Tibial artery (tissue), 4 donors: ENCODE measurements around the gene ZFHX2.

Experiments
- DNase-seq, 2 donors: peaks; one replicate each; pipeline ENCODE4 v3.0.0-alpha.2; 2019
- H3K27ac ChIP-seq, 2 donors: fragments of 200-600 bp; sonication (generic) in 1 of 2; 1 replicate in 1 of 2; 2 replicates in 1 of 2; pipeline ENCODE4 v1.5.1; 2018 to 2019; ENCODE audit warnings: mild to moderate bottlenecking in 1 of 2
- H3K27me3 ChIP-seq, 2 donors: fragments of 200-600 bp; sonication (generic) in 1 of 2; one replicate each; pipeline versions ENCODE4 v1.5.1 to v1.6.0; 2016 to 2019
- H3K36me3 ChIP-seq, 3 donors: fragments of 200-600 bp; sonication (generic) in 2 of 3; one replicate each; pipeline ENCODE4 v1.5.1; 2016 to 2019; ENCODE audit warnings: mild to moderate bottlenecking in 2 of 3
- H3K4me1 ChIP-seq, 4 donors: fragments of 200-600 bp; sonication (generic) in 2 of 4; 1 replicate in 3 of 4; 2 replicates in 1 of 4; pipeline ENCODE4 v1.5.1; 2016 to 2019
- H3K4me3 ChIP-seq, 2 donors: fragments of 200-600 bp; sonication (generic) in 1 of 2; 1 replicate in 1 of 2; 2 replicates in 1 of 2; pipeline ENCODE4 v1.5.1; 2018 to 2019; ENCODE audit warnings: mild to moderate bottlenecking in 2 of 2
- H3K9me3 ChIP-seq, 3 donors: fragments of 200-600 bp; sonication (generic) in 1 of 3; one replicate each; pipeline ENCODE4 v1.5.1; 2016 to 2019
- CTCF ChIP-seq, 2 experiments: fragments of 200-600 bp in 1 of 2; fragments of 450-650 bp in 1 of 2; IDR thresholded peaks; one replicate each; pipeline ENCODE4 v1.5.1; 2017 to 2019; ENCODE audit warnings: antibody characterized with exemption in 2 of 2, mild to moderate bottlenecking in 1 of 2, moderate library complexity in 1 of 2
- intact Hi-C: fragments of 100-400 bp; cut with DNase I; formaldehyde crosslinking; loops from one replicate; pipeline ENCODE4 v1.15.0; 2023; ENCODE audit warnings: low total_unique reads

ZFHX2 gene

GRCh38 chr14:23566112-23566777, 14.7 kb upstream of the ZFHX2 start:
- Histone ChIP-seq H3K27ac (no peak overlapping the region), H3K36me3 (peaks cover 0 to 42% (median 0%) of the 10 kb centered on the region in 3 donors), H3K4me3 (no peak overlapping the region), H3K27me3 (peaks cover 0 to 16% of the 10 kb centered on the region in 2 donors), H3K9me3 (no peaks in the 10 kb centered on the region), H3K4me1 (peaks cover 0 to 19% (median 7%) of the 10 kb centered on the region in 4 donors)
- no peak for DNase-seq
- intact Hi-C loops: no loop called here
- TF ChIP-seq CTCF (IDR thresholded peaks at IDR 0.05): no peak

GRCh38 chr14:23565626-23566025, 14.1 kb upstream of the ZFHX2 start:
- Histone ChIP-seq H3K27ac (no peak overlapping the region), H3K27me3 (peaks cover 0 to 10% of the 10 kb centered on the region in 2 donors), H3K36me3 (peaks cover 0 to 45% (median 0%) of the 10 kb centered on the region in 3 donors), H3K4me1 (peaks cover 0 to 19% (median 7%) of the 10 kb centered on the region in 4 donors), H3K9me3 (no peaks in the 10 kb centered on the region), H3K4me3 (no peak overlapping the region)
- no peak for DNase-seq
- no peak for TF ChIP-seq CTCF (IDR thresholded peaks at IDR 0.05)
- intact Hi-C loops: no loop called here

GRCh38 chr14:23564876-23565275, 13.3 kb upstream of the ZFHX2 start:
- H3K27me3 ChIP-seq: peaks cover 0 to 9% of the 10 kb centered on the region in 2 donors
- H3K27ac ChIP-seq: no peak overlapping the region
- peaks cover 0 to 19% (median 7%) of the 10 kb centered on the region in 4 donors for H3K4me1 ChIP-seq
- H3K36me3 ChIP-seq: peaks cover 0 to 51% (median 0%) of the 10 kb centered on the region in 3 donors
- no peaks in the 10 kb centered on the region for H3K9me3 ChIP-seq
- no peak overlapping the region for H3K4me3 ChIP-seq
- TF ChIP-seq CTCF (IDR thresholded peaks at IDR 0.05): no peak
- no peak for DNase-seq
- intact Hi-C loops: no loop called here

GRCh38 chr14:23564181-23564812, 12.7 kb upstream of the ZFHX2 start:
- TF ChIP-seq CTCF (IDR thresholded peaks at IDR 0.05): no peak
- Histone ChIP-seq H3K4me3 (no peak overlapping the region), H3K36me3 (peaks cover 0 to 57% (median 0%) of the 10 kb centered on the region in 3 donors), H3K4me1 (peaks cover 0 to 19% (median 7%) of the 10 kb centered on the region in 4 donors), H3K27me3 (peaks cover 0 to 6% of the 10 kb centered on the region in 2 donors), H3K27ac (no peak overlapping the region), H3K9me3 (no peaks in the 10 kb centered on the region)
- intact Hi-C loops: no loop called here
- no peak for DNase-seq

- H3K27ac ChIP-seq: no peak overlapping the region
- H3K4me1 ChIP-seq: peaks cover 0 to 19% (median 7%) of the 10 kb centered on the region in 4 donors
- H3K4me3 ChIP-seq: no peak overlapping the region
- no peaks in the 10 kb centered on the region for H3K9me3 ChIP-seq
- TF ChIP-seq CTCF (IDR thresholded peaks at IDR 0.05): no peak
- peaks cover 0 to 63% (median 0%) of the 10 kb centered on the region in 3 donors for H3K36me3 ChIP-seq
- H3K27me3 ChIP-seq: peaks cover 0 to 6% of the 10 kb centered on the region in 2 donors
- no peak for DNase-seq
- intact Hi-C loops: loop anchor here (2.0 kb wide), 1 partner anchor 87 kb away; no protein-coding TSS in a partner anchor
Observed at GRCh38 chr14:23563473-23564180, 12.1 kb upstream of the ZFHX2 start.
